RWPE1 (cell line): ENCODE data around the gene CAB39.

ENCODE experiments used
- CTCF ChIA-PET: fragments of 350-600 bp; sonication (Branson Sonifier 250); formaldehyde crosslinking; extraction: SDS; loops from one replicate; lab custom pipeline; 2021; lab: Yijun Ruan, JAX
- POLR2A ChIA-PET: fragments of 400-600 bp; formaldehyde crosslinking; extraction: SDS; loops from one replicate; lab custom pipeline; 2020; ENCODE audit warnings: antibody characterized with exemption; ENCODE audit not compliant: low non-redundant PET; lab: Yijun Ruan, JAX
- DNase-seq: peaks from one replicate; pipeline ENCODE4 v3.0.0; 2012; ENCODE audit warnings: low spot score
- H3K27ac ChIP-seq: fragments of 450-650 bp; 2 replicates; pipeline ENCODE4 v1.5.1; 2017
- CTCF ChIP-seq: fragments of 450-650 bp; conservative IDR thresholded peaks from 2 replicates; pipeline ENCODE4 v1.5.1; 2017; ENCODE audit warnings: low read depth, mild to moderate bottlenecking

Gene CAB39

GRCh38 chr2:230712443-230713330 is at the start of gene CAB39:
TSS of gene CAB39 (plus strand) at chr2:230712842. CDS start at chr2:230760002, 47,160 bp downstream.
- ChIA-PET CTCF (interaction anchor here (0.5 to 2.2 kb wide), 9 partner anchors 8 to 1227 kb away, joined by 3 to 14 read pairs (median 3); no protein-coding TSS in a partner anchor), POLR2A (no interaction called here)
- peak; percentile 95 for TF ChIP-seq CTCF
- peak; percentile 86 for DNase-seq
- H3K27ac ChIP-seq = peak within 1 kb of the TSS; percentile 92

- no peak for DNase-seq
- ChIA-PET CTCF (no interaction called here), POLR2A (no interaction called here)
- H3K27ac ChIP-seq = no peak overlapping the region
- no peak for TF ChIP-seq CTCF
Observed at GRCh38 chr2:230664128-230664527, 48.5 kb upstream of the CAB39 start.

- no peak for DNase-seq
- TF ChIP-seq CTCF = no peak
- CTCF ChIA-PET = no interaction called here
- POLR2A ChIA-PET = no interaction called here
- no peak overlapping the region for H3K27ac ChIP-seq
Observed at GRCh38 chr2:230664844-230665243, 47.8 kb upstream of the CAB39 start.

DNA sequence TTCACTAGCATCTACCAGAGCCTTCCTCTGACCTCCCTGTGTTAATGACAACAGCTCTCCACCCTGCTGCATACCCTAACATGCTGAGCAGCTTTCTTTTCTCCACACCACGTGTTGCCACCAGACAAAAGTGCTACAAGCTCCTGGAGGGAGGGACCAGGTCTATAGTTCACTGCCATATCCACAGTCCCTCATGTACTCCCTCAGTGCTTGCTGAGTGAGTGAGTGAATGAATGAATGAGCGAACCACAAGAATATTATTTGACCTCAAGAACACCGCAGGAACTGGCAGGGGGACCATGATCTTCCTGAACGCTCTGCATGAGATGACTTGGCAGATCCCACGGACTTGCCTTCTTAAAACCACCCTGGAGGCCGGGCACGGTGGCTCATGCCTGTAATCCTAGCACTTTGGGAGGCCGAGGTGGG is 47.4 kb upstream of the CAB39 start:
- no peak overlapping the region for H3K27ac ChIP-seq
- DNase-seq = no peak
- ChIA-PET CTCF (no interaction called here), POLR2A (no interaction called here)
- no peak for TF ChIP-seq CTCF

DNA sequence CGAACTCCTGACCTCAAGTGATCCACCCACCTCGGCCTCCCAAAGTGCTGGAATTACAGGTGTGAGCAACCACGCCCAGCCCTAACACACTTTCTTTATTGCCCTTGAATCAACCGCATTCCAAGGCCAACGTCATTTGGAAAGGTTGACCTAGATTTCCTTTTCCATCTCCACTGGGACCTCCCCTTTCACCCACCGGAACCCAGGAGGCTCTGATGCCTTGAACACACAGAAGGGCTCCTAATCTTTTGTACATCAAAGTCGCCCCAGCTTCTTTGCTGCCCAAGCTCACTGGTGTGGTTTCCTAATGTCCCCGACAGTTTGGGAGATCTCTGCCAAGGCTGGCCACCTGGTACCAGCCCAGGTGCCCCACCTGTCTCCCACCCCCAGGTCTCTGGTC is 46.2 kb upstream of the CAB39 start:
- no peak for TF ChIP-seq CTCF
- no peak for DNase-seq
- POLR2A ChIA-PET = interaction anchor here (0.6 kb wide), 1 partner anchor 195 kb away, joined by 5 read pairs; no protein-coding TSS in a partner anchor
- CTCF ChIA-PET = no interaction called here
- peak overlapping the region; percentile 57; the same call in 1 of the 2 replicates for H3K27ac ChIP-seq

DNA sequence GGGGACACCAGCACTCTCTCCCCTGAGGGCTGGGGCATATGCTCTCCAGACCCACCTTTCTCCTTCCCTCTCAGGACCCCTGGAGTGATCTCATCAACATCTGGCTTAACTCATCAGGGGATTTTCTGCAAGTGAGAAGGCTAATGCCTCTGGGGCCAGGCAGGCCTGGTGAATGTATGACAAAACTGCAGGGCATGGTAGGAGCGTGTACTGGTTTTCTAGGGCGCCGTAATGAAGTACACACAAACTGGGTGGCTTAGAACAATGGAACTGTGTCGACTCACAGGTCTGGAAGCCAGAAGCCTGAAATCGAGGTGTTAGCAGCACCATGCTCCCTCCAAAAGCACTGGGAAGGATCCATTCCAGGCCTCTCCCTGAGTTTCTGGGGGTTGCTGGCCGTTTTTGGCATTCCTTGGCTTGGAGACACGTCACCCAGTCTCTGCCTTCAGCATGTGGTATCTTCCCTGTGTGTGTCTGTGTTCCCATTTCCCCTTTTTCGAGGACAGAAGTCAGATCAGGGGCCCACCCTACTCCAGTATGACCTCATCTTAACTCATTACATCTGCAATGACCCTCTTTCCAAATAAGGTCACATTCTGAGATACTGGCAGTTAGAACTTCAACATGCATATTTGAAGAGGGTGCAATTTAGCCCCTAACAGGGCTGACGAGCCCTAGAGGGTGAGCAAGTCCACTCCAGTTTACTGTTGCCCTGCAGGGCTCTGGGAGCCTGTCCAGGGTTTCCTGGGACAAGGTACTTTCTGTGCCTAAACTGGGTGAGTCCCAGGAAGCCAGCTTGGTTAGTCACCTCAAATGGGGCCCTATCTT is 45.5 kb upstream of the CAB39 start:
- POLR2A ChIA-PET = no interaction called here
- CTCF ChIA-PET = no interaction called here
- peak overlapping the region; percentile 57 for H3K27ac ChIP-seq
- peak; percentile 34 for DNase-seq
- TF ChIP-seq CTCF = no peak
